Right atrium auricular region (tissue), 2 donors: ENCODE results near the gene SERINC3. TPM values are rescaled to one million over a fixed set of nuclear protein-coding genes. Genes with fewer than 3 reads are reported as not detected.

ENCODE experiments used
- DNase-seq: peaks from one replicate; pipeline ENCODE4 v3.0.0-alpha.2; 2019; ENCODE audit warnings: low spot score
- H3K27ac ChIP-seq, 2 donors: fragments of 200-600 bp; sonication (generic); 1 replicate in 1 of 2; 2 replicates in 1 of 2; pipeline ENCODE4 v1.5.1; 2016 to 2019
- H3K27me3 ChIP-seq, 2 donors: fragments of 200-600 bp; sonication (generic); one replicate each; pipeline versions ENCODE4 v1.5.1 to v1.6.0; 2017 to 2019
- H3K36me3 ChIP-seq: fragments of 200-600 bp; sonication (generic); one replicate; pipeline ENCODE4 v1.5.1; 2016
- H3K4me1 ChIP-seq, 2 donors: fragments of 200-600 bp; sonication (generic); one replicate each; pipeline versions ENCODE4 v1.5.1 to v1.6.0; 2017 to 2019
- H3K4me3 ChIP-seq, 2 donors: fragments of 200-600 bp; sonication (generic); 1 replicate in 1 of 2; 2 replicates in 1 of 2; pipeline ENCODE4 v1.5.1; 2017 to 2019; ENCODE audit warnings: mild to moderate bottlenecking in 1 of 2, moderate library complexity in 1 of 2
- H3K9me3 ChIP-seq, 2 donors: fragments of 200-600 bp; sonication (generic); one replicate each; pipeline ENCODE4 v1.5.1; 2019
- CTCF ChIP-seq, 2 donors: fragments of 200-600 bp; sonication (generic); IDR thresholded peaks; one replicate each; pipeline ENCODE4 v1.5.1; 2019; ENCODE audit warnings: antibody characterized with exemption in 2 of 2
- total RNA-seq, 2 donors: library from RNA; depleted of rRNA; stranded (reverse); fragments of >200 nt; gene quantifications; one replicate each; pipeline ENCODE4 v1.1.0, GENCODE V29; 2016

The SERINC3 gene
- total RNA-seq, 2 donors from 2014 or later: 85.7 to 112 TPM

GRCh38 chr20:44463466-44463865 lies 58.4 kb downstream of the SERINC3 start:
- no peaks in the 10 kb centered on the region for H3K9me3 ChIP-seq
- no peak for TF ChIP-seq CTCF (IDR thresholded peaks at IDR 0.05)
- no peak overlapping the region for H3K4me3 ChIP-seq
- no peaks in the 10 kb centered on the region for H3K36me3 ChIP-seq
- H3K4me1 ChIP-seq: peaks cover 0 to 5% of the 10 kb centered on the region in 2 donors
- no peak overlapping the region for H3K27ac ChIP-seq
- H3K27me3 ChIP-seq: no peaks in the 10 kb centered on the region
- DNase-seq: no peak

- no peaks in the 10 kb centered on the region for H3K9me3 ChIP-seq
- H3K27ac ChIP-seq: no peak overlapping the region
- no peaks in the 10 kb centered on the region for H3K36me3 ChIP-seq
- TF ChIP-seq CTCF (IDR thresholded peaks at IDR 0.05): no peak
- H3K4me1 ChIP-seq: no peaks in the 10 kb centered on the region
- DNase-seq: no peak
- H3K4me3 ChIP-seq: no peak overlapping the region
- no peaks in the 10 kb centered on the region for H3K27me3 ChIP-seq
Measured at GRCh38 chr20:44461803-44462174, 60.1 kb downstream of the SERINC3 start.

GRCh38 chr20:44461142-44461802 lies 60.6 kb downstream of the SERINC3 start:
- no peak for TF ChIP-seq CTCF (IDR thresholded peaks at IDR 0.05)
- Histone ChIP-seq H3K4me3 (no peak overlapping the region), H3K4me1 (no peaks in the 10 kb centered on the region), H3K36me3 (no peaks in the 10 kb centered on the region), H3K27ac (no peak overlapping the region), H3K27me3 (no peaks in the 10 kb centered on the region), H3K9me3 (no peaks in the 10 kb centered on the region)
- DNase-seq: no peak

GRCh38 chr20:44460795-44461141 lies 61.1 kb downstream of the SERINC3 start:
- Histone ChIP-seq H3K27ac (no peak overlapping the region), H3K27me3 (no peaks in the 10 kb centered on the region), H3K36me3 (no peaks in the 10 kb centered on the region), H3K4me1 (no peaks in the 10 kb centered on the region), H3K9me3 (no peaks in the 10 kb centered on the region), H3K4me3 (no peak overlapping the region)
- DNase-seq: no peak
- peak in 1 of 2 donors; percentile 55 for TF ChIP-seq CTCF (IDR thresholded peaks at IDR 0.05)

GRCh38 chr20:44459271-44459670 lies 62.6 kb downstream of the SERINC3 start:
- Histone ChIP-seq H3K4me1 (no peaks in the 10 kb centered on the region), H3K27me3 (no peaks in the 10 kb centered on the region)
- DNase-seq: no peak

More at GRCh38 chr20:44459271-44459670, 62.6 kb downstream of the SERINC3 start:
- no peak overlapping the region for H3K27ac ChIP-seq
- no peaks in the 10 kb centered on the region for H3K36me3 ChIP-seq
- H3K4me3 ChIP-seq: no peak overlapping the region
- no peaks in the 10 kb centered on the region for H3K9me3 ChIP-seq
- TF ChIP-seq CTCF (IDR thresholded peaks at IDR 0.05): no peak
